ENCODE measurements around the gene GGT7. TPM values are rescaled to one million over a fixed set of nuclear protein-coding genes. Genes with fewer than 3 reads are reported as not detected.
A peak's percentile ranks its signal among the peaks of the same experiment; 100 is the strongest.
"Not testable (repeated sequence)": the region's sequence is repeated elsewhere in the genome, so short reads cannot be mapped to it uniquely, and the experiment has no call there.

The GGT7 gene
- total RNA-seq, 1 donor from 2014 or later: 40.6 TPM

DNA sequence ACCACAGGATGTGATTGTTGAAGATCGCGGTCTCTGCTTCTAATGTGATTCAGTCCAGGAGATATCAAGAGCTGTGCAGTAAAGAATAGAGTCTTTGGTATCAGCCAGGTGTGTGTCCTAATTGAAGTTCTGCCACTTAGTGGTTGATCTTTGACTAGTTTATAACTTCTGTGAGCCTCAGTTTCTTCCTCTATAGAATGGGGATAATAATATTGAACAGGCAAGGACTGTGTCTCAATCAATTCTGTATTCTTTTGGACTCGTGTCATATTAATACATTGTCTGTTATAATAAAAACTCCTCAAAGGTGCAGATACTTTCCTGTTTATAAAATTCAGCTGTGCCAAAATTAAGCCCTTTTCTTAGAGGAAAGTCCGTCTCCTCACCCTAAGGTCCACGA lies 24.1 kb downstream of the GGT7 start:
- no peak for DNase-seq (ENCODE audit: low spot score)

DNA sequence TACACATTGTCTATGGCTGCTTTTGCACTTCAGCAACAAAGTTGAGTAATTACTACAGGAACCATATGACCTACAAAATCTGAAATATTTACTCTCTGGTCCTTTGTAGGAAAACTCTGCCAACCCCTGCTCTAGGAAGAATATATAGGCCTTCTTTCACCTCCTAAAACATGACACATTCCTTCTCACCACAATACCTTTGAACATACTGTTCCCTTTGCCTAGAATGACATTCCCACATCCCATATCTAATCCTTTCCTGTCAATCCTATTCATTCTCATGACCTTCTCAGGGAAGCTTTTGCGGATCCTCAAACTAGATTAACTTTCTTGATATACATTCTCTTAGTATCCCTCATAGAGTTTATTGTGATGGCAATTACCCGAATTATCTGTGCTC lies 29.2 kb downstream of the GGT7 start:
- DNase-seq (ENCODE audit: low spot score): no peak

DNA sequence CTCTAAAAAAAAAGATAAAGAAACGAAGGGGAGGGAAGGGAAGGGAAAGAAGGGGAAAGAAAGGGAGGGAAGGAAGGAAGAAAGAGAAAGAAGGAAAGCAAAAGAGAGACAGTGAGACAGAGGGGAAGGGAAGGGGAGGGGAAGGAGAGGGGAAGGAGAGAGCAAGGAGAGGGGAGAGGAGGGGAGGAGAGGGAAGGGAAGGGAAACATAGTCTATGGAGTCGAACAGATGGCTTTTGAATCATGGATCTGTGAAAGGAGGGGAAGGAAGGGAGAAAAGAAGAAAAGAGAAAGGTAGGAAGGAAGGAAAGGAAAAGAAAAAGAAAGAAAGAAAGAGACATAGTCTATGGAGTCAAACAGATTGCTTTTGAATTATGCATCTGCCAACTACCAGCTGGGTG lies 30.5 kb downstream of the GGT7 start:
- no peak for DNase-seq (ENCODE audit: low spot score)

DNA sequence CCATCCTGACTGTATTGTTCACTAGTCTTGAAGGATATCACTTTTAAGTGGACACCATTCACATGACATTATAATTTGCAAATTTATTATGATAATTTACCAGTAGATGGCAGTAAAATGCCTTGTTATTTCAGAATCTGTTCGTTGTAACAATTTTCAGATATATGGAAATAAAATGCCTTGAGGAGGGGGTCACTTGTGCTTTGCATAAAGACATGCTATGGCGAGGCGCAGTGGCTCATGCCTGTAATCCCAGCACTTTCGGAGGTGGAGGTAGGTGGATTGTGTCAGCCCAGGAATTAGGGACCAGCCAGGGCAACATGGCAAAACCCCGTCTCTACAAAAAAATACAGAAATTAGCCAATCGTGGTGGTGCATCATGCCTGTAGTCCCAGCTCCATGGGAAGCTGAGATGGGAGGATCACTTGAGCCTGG lies 38.2 kb downstream of the GGT7 start:
- no peak for DNase-seq (ENCODE audit: low spot score)

DNA sequence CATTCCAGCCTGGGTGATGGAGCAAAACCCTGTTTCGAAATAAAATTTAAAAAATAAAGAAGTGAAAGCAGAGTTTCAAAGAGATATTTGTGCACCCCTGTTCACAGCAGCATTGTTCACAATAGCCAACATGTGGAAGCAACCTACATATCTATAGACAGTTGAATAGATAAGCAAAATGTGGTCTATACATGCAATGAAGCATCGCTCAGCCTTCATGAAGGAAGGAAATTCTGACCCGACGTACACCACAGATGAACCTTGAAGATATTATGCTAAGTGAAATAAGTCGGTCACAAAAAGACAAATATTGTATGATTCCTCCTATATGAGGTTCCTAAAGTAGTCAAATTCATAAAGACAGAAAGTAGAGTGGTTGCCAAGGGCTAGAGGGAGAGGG lies 40.7 kb downstream of the GGT7 start:
- no peak for DNase-seq (ENCODE audit: low spot score)

DNA sequence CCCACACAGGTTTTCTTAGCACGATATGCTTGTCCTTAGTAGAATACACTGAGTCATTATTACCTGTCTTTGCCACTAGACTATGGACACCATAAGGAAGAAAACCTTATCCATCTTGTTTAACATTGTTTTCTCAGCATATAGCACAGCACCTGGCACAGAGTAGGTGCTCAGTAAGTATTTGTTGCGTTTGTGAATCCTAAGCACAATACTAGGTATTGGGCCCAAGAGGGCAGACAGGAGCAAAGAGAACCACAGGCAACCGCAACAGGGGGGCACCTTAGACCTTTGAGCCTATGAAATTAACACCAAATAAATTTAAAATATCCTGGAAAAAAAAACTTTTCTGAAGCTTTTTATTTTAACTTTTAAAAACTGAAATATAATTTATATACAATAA lies 43.5 kb downstream of the GGT7 start:
- DNase-seq (ENCODE audit: low spot score): no peak

DNA sequence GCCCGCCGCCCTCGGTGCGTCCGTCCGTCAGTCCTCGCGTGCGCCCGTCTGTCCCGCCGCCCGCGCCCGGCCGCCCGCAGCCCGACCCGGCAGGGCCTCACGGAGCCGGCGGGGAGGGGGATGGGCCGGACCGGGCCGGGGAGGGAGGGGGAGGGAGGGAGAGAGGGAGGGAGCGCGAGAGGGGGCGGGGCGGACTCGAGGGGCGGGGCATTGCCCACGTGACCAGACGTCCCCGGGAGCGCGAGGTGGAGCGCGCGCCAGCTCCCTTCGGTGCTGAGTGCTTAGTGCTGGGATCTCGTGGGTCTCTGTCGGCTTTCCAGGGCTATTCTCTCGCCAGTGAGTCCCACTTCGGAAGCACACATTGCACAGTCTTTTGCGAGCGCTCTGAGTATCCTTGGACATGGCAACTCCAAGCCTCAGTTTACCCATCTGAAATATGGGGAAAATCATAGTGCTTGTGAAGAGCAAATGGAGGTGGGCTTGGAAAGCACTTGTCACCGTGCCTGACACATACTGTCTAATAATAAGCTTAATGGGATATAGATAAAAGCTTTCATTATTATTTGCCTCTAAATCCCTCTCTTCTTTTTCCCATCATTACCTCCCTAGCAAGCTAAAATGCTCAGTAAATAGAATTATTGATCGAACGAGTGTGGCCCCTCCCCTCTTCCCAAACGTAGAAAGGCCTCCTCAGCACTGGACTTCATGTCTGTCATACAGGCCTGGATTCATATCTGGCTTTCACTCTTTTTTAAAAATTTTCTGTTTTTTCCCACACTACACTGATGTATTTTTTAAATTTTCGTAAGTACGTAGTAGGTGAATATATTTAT lies 46.9 kb downstream of the GGT7 start, which contains the start of gene NCOA6:
NCOA6 (minus strand) TSS at position 122 of the 833 bp plus-strand sequence. CDS start 43,296 bp downstream, outside the sequence.
- peak; percentile 89 for DNase-seq (ENCODE audit: low spot score)

DNA sequence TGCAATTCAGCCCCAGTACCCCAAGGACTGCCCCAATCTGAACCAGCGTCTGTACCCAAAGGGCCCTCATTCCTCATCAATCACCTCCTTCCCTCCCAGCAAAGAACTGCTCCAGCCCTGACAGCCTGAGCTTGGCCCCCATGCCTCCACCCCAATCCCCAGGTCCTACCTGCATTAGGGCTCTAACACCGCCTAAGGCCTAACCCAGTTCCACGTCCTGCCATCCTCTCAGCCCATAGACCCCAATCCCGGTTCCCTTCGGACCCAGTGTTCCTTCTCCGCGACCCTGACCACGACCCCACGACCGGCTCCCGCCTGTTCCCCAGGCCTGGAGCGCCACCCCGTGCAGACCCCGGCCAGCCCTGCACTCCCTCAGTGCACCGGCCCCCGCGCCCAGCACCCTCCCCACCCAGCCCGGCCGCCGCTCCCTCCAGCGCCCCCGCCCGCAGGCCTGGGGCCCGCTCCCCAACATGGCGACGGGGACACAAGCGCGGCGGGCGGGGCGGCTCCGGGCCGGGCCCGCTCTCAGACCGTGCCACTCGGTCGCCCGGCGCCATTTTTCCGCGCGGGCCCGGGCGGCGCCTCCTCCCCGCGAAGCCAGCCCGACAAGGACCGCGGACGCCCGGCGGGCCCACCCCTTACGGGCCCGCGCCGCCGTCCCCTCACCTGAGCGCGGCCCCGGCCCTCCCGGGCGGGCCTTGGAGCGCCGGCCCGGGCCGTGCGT lies 47.7 kb downstream of the GGT7 start:
- peak; percentile 31 for DNase-seq (ENCODE audit: low spot score)

DNA sequence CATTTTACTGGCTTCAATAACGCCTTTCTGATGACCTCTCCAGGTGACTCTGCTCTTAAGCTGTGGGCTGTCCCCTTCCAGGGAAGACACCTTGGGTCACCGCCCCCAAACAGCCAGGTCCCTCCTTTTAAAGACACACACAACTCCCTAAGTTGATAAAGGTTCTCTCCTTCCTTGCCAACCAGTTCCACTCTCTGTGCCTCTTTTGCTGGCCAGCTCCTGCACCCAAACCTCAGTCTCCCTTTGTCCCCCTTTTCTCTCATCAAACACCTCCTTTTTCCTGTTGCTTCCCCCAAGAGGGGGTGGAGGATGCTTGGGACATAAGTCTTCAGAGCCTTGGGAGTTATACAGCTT lies 48.2 kb downstream of the GGT7 start:
- peak; percentile 75 for DNase-seq (ENCODE audit: low spot score)

DNA sequence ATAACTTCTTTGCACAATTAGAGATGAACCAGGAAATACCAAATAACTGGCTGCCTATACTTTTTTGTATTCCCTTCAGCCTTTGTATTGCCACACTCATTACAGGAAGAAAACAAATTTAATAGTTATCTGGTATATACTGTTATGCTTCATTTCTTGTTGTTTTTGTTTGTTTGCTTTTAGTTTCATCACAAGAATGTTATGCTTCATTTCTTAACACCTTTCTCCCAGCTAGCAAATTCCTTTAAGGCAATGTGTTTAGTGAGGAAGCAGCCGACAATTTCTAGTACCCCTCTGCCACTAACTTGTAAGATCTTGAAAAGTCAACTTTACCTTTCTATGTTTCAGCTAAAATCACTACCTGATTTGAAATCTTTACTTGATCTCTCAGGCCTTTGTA lies 48.6 kb downstream of the GGT7 start:
- DNase-seq (ENCODE audit: low spot score): no peak

DNA sequence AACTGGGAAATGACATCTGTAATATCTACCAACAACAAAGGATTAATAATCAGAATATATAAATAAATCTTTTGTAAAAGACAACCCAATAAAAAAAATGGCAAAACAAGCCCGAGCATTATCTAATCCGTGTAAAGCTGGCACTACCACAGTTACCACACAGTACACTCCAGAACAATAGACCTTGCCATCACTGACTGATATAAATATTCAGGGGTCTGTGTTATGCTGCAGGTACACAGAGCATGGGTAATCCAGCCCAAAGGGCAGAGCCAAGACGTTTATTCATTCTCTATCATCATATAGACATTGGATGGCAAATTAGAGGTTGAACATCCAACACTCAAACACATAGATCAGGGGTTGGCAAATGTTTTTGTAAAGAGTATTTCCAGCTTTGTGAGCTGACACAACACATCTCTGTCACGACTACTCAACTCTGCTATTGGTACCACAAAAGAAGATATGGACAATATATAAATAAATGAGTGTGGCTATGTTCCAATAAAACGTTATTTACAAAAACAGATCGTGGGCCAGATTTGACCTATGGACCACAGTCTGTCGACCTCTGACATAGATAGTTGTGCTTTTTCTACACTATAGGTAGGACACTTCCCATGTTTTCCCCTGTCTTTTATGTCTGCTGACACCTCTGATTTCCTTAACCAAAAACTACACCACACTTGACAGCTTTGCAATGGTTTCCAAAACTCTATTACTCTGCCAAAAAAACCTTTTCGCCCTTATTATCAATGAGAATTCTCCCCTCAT lies 51.7 kb downstream of the GGT7 start:
- DNase-seq (ENCODE audit: low spot score): no peak

DNA sequence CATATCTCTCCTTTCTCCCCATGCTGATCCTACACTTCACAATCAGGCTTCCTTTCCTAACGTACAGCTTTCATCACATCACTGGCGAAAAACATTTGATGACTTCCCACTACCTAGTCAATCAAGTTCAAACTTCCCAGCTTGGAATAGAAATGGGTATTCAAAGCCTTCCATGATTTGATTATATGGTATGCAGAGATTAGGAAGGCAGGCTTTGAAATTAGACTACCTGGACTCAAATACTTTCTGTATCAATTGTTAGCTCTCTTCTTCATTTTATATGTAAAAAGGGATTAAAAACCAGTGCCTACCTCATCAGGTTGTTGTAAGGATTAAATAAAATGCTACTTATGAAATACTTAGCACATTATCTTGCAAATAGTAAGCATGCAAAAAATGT lies 54.9 kb downstream of the GGT7 start:
- no peak for DNase-seq (ENCODE audit: low spot score)

DNA sequence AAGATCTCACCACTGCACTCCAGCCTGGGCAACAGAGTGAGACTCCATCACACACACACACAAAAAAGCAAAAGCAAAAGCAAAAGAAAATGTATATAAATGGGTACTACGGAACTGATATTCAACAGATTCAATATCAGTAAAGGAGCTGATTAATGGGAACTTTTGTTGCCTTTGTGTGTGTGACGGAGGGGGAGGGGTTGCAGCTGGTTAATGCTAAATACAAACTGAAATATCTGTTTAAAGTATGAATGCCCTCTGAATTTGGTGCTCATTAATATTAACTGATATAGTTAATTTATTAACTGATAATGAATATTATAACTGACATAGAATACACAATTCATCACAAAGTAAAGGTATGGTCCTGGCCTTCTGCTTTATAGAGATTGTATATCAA lies 55.6 kb downstream of the GGT7 start:
- DNase-seq (ENCODE audit: low spot score): no peak

DNA sequence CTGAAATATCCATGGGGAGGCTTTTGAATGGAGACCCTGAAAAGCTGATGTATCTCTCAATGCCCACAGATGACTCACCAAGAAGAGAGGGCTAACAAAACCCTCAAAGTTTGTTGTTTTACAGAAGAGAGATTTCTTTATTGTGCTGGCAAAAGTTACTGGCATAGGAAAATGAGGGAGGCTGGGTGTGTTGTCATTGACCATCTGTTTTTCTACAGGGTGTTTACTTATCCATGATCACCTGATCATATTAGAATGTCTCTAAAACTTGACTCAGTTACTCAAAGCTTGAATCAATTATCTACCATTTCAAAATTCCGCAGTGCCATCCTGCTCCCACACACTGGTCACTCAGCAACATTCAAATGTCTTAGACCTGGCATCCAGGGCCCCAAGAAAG lies 57.0 kb downstream of the GGT7 start:
- DNase-seq (ENCODE audit: low spot score): no peak

DNA sequence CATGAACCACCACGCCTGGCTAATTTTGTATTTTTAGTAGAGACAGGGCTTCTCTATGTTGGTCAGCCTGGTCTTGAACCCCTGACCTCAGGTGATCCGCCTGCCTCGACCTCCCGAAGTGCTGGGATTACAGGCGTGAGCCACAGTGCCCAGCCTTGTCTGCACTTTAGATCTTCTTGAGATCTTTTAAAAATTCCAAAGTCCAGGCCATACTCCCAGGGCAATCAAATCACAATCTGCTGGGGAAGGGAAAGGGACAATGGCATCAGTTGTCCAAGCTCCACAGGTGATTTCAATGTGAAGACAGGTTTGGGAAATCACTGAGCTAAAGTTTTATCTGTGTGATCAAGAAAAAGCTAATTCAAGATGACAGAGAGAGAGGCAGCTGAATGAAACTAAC lies 64.1 kb downstream of the GGT7 start:
- no peak for DNase-seq (ENCODE audit: low spot score)

DNA sequence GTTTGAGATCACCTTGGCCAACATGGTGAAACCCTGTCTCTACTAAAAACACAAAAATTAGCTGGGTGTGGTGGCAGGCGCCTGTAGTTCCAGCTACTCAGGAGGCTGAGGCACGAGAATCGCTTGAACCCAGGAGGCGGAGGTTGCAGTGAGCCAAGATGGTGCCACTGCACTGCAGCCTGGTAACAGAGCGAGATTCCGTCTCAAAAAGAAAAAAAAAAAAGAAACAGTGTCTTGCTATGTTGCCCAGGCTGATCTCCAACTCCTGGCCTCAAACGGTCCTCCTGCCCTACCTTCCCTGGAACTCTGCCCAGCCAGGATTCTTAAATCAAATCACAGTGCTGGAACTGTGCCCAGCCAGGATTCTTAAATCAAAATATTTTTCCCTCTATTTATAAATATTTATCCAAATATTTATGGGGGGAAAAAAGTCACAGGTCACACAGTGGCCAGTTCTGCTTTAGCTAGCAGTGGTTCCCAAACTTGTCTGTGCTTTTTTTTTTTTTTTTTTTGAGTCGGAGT lies 64.7 kb downstream of the GGT7 start:
- DNase-seq (ENCODE audit: low spot score): not testable (repeated sequence)

DNA sequence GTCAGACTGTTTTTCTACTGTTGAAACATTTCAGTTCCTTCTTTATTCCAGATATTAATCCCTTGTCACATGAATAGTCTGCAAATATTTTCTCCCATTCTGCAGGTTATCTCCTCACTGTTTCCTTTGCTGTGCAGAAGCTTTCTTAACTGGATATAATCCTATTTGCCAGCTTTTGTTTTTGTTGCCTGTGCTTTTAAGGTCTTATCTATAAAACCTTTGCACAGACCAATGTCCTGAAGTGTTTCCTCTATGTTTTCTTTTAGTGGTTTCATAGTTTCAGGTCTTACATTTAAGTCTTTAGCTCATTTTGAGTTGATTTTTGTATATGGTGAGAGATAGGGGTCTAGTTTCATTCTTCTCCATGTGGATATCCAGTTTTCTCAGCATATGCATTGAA lies 66.4 kb downstream of the GGT7 start:
- DNase-seq (ENCODE audit: low spot score): no peak

DNA sequence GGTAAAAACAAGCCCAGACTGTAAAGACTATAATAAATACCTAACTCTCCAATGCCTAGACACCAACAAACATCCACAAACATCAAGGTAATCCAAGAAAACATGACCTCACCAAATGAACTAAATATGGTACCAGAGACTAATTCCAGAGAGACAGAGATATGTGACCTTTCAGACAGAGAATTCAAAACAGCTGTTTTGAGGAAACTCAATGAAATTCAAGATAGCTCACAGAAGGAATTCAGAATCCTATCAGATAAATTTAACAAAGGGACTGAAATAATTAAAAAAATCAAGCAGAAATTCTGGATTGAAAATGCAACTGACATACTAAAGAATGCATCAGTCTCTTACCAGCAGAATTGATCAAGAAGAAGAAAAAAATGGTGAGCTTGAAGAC lies 73.8 kb downstream of the GGT7 start:
- no peak for DNase-seq (ENCODE audit: low spot score)

DNA sequence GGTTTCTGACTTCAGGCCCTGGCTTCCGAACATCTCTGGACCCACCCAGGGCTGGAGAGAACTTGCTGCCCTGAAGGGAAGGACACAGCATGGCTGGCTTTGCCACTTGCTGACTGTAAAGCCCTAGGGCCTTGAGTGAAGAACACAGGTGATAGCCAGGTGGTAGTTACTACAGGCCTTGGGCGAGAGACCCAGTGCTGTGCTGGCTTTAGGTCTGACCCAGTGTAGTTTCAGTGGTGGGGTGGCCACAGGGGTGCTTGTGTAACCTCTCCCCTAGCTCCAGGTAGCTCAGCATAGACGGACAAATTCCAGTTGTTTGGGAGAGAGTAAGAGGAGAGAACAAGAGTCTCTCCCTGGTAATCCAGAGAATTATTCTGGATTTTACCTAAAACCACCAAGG lies 74.3 kb downstream of the GGT7 start:
- no peak for DNase-seq (ENCODE audit: low spot score)

DNA sequence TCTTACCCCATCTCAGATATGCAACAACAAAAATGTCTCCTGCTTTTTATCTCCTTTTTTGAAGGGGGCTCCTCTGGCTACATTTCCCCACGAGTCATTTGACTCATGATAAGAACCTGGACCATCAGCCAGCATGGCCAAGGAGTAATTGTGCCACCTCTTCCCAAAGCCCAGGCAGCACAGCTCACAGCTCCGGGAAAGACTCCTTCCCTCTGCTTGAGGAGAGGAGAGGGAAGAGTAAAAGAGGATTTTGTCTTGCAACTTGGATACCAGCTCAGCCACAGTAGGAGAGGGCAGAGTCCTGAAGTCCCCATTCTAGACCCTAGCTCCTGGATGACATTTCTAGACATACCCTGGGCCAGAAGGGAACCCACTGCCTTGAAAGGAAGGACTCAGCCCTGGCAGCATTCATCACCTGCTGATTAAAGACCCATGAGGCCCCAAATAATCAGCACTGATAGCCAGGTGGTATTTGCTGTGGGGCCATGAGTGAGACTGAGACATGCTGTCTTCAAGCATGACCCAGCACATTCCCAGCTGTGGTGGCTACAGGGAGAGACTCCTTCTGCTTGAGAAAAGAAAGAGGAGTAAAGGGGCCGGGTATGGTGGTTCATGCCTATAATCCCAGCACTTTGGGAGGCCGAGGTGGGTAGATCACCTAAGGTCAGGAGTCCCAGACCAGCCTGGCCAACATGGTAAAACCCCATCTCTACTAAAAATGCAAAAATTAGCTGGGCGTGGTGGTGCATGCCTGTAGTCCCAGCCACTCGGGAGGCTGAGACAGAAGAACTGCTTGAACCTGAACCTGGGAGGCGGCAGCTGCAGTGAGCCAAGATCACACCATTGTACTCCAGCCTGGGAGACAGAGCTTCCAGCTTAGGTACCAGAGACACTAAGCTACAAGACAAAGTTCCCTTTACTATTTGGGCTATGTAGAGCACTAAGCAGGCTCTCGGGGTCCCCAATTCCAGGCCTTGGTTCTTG lies 75.4 kb downstream of the GGT7 start:
- DNase-seq (ENCODE audit: low spot score): no peak

All from mucosa of gallbladder (tissue), 1 donor.